Islet precursor cell (in vitro differentiated cells): Measurements from ENCODE around the gene ANK3.

ENCODE experiments used
- DNase-seq: peaks from one replicate; pipeline ENCODE4 v3.0.0-alpha.2; 2018

The ANK3 gene

GRCh38 chr10:60389413-60390025 lies at the start of gene ANK3:
TSS of gene ANK3 (minus strand) at chr10:60389875. CDS start at chr10:60389538, 337 bp downstream.
- no peak for DNase-seq

- DNase-seq, result no peak
Measured at GRCh38 chr10:60434418-60435046, 44.9 kb upstream of the ANK3 start.

- DNase-seq, result no peak
Measured at GRCh38 chr10:60433684-60434083, 44.0 kb upstream of the ANK3 start.

- DNase-seq, result no peak
Measured at GRCh38 chr10:60430836-60431597, 41.3 kb upstream of the ANK3 start.

GRCh38 chr10:60430017-60430416 lies 40.3 kb upstream of the ANK3 start:
- no peak for DNase-seq

GRCh38 chr10:60429084-60429849 lies 39.6 kb upstream of the ANK3 start:
- no peak for DNase-seq

- no peak for DNase-seq
Measured at GRCh38 chr10:60428387-60428737, 38.7 kb upstream of the ANK3 start.

GRCh38 chr10:60427709-60428386 lies 38.2 kb upstream of the ANK3 start:
- no peak for DNase-seq

GRCh38 chr10:60427148-60427547 lies 37.5 kb upstream of the ANK3 start:
- DNase-seq, result no peak

GRCh38 chr10:60426425-60426824 lies 36.8 kb upstream of the ANK3 start:
- no peak for DNase-seq

GRCh38 chr10:60425392-60426110 lies 35.9 kb upstream of the ANK3 start:
- no peak for DNase-seq

GRCh38 chr10:60424971-60425370 lies 35.3 kb upstream of the ANK3 start:
- DNase-seq, result no peak

GRCh38 chr10:60423920-60424319 lies 34.2 kb upstream of the ANK3 start:
- DNase-seq, result no peak

- DNase-seq, result no peak
Measured at GRCh38 chr10:60422809-60423208, 33.1 kb upstream of the ANK3 start.

- DNase-seq, result no peak
Measured at GRCh38 chr10:60420991-60421894, 31.6 kb upstream of the ANK3 start.

- no peak for DNase-seq
Measured at GRCh38 chr10:60419249-60419648, 29.6 kb upstream of the ANK3 start.

GRCh38 chr10:60417901-60418300 lies 28.2 kb upstream of the ANK3 start:
- DNase-seq, result no peak

- no peak for DNase-seq
Measured at GRCh38 chr10:60417024-60417423, 27.3 kb upstream of the ANK3 start.

GRCh38 chr10:60414877-60415585 lies 25.4 kb upstream of the ANK3 start:
- DNase-seq, result peak; percentile 99

- no peak for DNase-seq
Measured at GRCh38 chr10:60414111-60414510, 24.4 kb upstream of the ANK3 start.
